NCI-H510A treated with DMSO at 0.1 percent for 48 hours (cell line): ENCODE data around the gene MARCHF3.
"Not testable (repeated sequence)": the region's sequence is repeated elsewhere in the genome, so short reads cannot be mapped to it uniquely, and the experiment has no call there.

ENCODE experiments used
- DNase-seq: peaks from one replicate; lab custom pipeline; 2025; lab: John Stamatoyannopoulos, UW

Gene MARCHF3

DNA sequence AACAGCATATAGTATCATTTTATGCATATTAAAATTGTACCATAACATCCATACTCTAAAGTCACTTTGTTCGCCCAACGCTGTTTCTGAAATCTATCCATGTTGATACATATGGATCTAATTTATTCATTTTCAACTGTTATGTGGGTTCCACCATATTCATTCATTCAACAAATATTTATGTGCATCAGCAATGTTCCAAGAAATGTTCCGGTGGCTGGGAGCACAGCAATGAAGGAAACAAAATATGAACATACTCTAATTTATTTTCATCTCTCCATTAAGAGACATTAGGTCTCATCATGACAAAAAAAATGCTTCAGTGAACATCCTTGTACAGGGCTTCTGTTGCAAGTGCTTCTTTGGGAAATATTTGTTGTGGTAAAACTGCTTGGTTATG lies 75.4 kb downstream of the MARCHF3 start:
- DNase-seq = no peak

DNA sequence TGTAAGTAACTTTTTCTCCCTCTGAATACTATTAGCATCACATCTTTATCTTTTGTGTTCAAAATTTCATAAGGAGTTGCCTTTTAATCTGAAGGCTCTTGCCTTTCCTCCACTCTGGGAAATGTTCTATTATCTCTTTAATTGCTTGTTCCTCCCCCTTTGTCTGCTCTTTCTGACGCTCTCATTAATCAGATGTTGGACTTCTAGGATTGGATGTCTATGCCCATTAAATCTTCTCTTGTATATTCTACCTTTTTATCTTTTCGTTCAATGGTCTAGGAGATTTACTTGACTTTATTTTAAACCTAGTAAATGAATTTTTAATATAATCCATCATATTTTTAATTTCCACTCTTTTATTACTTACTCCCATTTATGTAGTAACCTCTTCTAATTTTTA lies 76.7 kb downstream of the MARCHF3 start:
- DNase-seq = no peak

DNA sequence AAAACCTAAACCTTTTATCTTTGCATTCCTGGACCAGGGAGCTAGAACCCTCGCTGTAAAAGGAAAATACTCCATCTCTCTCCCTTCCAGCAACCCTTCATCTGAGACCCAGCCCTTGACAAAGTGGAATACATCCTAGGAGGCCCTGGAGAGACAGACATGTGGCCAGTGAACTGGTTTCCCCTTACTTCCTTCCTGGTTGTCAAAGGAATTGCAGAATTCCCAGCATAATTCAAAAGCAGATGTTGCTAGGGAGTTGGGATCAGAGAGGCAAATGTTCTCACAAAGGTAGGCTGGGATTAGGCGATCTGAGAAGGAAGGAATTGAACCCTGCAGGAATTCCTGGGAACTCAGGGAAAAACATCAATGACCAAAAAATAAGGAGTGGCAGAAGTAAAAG lies 80.9 kb downstream of the MARCHF3 start:
- no peak for DNase-seq

DNA sequence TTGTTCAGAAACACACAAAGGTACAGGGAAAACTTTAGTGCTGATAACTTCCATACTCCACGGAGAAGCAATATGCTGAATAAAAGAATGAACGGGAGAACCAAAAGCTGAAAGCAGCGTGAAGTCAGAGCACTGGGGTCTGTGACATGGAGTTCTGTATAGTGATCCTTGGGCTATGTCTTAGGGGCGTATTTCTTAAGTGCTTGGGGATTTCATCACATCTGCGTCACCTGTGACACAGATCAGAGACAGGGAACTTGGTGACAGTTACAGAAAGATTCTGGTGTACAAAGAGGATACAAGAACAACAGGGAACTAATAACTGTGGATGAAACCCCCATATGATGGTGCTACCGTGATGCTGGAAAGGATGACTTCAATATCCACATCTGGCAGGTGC lies 81.9 kb downstream of the MARCHF3 start:
- DNase-seq = no peak

DNA sequence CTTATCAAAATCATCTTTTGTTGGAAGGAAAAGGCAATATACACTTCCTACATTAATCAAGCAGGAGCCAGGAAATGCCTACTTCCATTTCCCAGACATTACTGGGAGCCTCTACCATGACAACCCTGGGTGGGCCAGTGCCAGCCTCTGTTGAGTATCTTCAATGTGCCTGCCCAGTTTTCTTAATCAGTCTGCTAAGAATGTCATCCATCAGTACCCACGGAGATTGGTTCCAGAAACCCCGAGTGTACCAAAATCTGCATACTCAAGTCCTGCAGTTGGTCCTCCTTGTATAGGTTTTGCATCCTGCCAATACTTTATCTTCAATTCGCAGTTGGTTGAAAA lies 82.4 kb downstream of the MARCHF3 start:
- no peak for DNase-seq

DNA sequence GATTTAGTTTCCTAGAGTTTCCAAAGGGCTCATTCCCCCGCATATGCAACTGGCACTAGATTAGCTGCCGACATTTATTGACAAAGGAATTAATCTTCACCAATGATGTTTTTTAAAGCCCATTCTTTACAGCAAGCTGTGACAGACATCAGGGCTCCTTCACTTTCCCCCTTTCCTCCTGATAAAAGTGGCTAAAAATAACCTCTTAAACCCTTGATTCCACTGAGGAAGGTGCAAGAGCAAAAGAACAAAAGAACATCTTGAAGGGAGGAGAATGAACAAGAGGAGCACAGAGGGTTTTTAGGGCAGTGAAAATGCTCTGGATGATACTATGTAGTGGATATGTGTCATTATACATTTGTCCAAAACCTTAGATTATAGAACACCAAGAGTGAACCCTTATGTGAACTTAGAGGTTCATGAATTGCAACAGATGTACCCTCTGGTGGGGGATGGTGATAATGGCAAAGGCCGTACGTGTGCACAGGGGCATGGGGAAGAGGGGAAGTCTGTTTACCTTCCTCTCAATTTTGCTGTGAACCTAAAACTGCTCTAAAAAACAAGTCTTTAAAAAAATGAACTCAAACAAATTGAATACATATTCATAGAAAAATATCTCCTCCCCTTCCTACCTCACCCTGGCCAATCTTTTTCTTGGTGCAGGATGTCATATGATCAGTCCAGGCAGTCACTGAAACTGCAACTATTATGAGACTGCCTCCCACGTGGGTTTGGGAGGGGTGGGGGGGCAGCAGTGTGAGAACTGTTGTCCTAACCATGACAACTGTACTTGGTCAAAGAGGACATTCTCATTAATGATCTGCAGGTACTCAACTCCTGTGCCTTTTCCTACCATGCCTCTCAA lies 83.0 kb downstream of the MARCHF3 start:
- DNase-seq = no peak

DNA sequence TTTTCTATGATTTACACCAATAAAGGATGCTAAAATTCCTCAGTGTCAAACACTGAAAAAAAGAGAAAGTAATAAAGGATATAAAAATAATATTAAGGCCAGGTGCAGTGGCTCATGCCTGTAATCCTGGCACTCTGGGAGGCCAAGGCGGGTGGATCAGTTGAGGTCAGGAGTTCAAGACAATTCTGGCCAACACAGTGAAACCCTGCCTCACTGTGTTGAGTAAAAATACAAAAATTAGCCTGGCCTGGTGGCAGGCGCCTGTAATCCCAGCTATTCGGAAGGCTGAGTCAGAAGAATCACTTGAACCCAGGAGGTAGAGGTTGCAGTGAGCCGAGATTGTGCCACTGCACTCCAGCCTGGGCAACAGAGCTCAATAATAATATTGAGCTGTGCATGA lies 87.5 kb downstream of the MARCHF3 start:
- DNase-seq = not testable (repeated sequence)

DNA sequence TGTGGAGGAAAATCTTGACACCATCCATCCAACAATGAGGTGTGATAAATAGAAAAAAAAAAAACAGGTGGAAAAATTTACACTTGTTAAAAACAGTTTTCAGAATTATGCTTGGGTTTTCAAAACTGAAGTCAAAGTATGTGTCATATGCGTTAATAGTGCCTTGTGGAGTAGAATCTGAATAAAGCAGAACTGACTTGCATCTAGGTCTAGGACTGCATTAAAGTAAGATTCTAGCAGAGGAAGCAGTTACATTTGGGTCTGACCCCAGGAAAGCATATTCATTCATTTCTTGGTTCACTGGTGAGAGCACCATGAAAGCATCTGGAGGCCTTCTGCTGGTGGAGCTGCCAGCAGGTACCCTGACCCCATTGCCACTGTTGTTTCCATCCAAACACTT lies 89.0 kb downstream of the MARCHF3 start:
- no peak for DNase-seq

DNA sequence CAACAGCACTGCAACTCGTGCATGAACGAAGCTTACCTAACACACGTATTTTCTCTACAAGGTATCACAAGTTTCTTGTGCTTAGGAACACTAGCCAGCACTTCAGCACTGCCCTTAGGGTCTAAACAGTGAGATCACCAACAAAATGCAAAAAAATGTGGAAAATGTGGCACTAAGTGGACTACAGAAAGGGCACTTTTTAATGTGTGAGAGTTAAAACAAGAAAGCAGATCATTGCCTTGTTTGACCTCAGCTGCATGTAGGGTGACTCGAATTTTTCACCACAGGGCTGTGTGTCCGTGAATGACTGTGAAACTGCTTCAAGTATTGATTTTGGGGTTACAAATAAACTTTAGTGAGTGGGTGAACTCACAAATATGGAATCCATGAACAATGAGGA lies 90.5 kb downstream of the MARCHF3 start:
- no peak for DNase-seq

DNA sequence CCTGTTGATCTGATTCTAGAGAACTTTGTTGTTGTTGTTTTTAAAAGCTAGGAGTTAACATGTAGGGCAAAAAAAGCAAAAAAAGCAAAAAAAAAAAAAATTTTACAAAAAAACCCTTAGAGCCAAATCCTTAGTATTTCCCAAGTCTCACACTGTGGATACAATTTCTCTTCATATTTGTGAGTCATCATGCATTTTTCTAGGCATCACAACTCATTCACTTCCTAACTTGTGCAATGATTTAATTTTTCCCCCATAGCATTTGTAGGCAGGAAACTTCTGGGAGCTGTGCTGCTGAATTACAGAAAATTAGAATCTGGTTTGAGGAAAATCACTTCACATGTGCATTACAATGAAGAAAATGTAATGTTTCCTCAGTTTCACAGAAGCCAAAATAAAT lies 91.9 kb downstream of the MARCHF3 start:
- no peak for DNase-seq

DNA sequence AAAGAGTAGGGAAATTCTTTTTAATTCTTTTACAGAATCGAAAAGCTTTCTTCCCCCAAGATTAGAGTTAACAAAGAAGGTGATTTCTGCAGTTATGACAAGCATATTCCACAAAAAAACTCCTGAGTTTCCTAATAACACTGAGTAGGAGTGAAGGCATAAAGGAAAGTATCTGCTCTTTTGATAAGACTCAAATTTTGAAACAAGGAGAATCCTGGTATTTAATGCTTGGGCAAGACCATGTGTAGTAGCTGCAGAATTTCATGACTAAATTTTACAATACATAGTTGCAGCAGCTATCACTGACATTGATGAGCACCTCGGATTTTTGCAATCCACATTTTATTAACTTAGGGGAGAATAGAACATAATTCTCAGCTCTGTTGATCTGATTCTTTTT lies 92.6 kb downstream of the MARCHF3 start:
- DNase-seq = no peak

DNA sequence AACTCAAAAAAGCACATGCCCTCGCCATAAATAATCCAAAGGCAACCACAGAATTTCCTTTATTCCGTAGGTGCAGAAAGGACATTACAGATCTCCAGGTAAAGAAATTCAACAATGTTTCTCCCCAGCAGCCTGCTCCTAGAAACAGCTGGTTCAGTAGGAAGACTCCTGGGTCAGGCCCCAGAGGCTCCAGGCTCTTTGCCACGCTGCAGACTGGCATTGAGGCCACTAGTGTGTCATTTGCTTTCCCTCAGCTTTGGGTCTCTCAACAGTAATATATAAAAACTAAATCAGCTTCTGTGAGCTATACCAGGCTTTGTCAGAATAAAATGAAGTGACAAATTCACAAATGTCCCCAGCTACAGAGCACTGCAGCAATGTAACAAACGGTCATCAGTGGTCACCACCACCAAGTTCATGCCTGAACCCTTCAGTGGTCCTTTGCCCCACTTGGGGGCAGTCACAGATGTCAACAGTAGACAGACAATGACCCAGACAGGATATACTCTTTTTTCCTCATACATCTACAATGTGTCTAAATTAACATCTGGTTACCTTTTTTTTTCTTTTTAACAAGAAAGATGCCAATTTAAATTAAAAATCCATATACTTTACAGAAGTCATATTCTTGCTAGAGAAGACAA lies 93.5 kb downstream of the MARCHF3 start:
- DNase-seq = no peak

DNA sequence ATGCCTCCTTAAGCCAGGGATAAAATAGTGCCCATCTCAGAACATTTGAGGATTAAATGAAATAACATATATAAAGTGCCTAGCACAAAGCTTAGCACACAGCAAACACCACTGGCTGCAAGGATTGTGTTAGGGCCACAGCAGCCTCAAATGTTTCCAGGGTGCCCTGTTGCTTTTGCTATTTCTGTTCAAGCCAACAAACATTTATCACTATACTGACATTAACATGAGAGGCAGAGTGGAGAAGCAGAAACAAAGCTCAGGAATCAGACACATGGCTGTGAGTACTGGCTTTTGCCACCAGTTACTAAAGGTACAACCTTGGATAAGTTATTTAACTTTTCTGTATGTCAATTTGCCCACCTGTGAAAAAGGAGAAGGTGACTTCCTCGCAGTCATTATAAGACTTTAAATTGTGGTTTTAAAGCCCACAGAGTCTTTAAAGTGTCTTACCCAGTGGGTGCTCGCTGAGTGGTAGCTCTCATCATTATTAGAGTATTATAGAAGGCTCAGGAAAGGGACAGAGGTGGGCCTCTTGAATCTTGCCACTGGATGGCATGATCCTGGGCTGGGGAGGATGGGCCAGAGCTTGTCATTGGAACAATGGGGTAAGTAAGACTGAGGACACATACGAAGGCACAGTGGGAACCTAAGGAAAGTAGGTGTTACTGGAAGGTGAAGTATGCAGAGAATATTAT lies 98.2 kb downstream of the MARCHF3 start:
- no peak for DNase-seq

DNA sequence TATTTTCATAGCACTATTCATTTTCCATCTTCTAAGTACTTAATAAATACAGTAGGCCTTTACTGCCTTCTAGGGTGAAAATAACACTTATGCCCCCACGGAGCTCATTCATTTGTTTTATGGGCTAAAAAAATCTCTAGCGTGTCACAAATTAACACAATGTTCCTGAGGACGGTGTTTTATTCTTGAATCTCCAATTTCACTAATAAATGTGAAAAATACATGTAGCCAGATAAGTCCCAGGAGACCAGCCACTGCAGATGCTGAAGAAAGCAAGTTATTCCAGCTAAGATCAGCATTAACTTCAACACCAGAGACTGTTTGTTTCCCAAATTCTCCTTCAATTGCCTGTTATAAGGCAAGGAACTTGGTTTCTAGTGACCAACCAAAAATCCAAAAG lies 102.3 kb downstream of the MARCHF3 start:
- DNase-seq = no peak

DNA sequence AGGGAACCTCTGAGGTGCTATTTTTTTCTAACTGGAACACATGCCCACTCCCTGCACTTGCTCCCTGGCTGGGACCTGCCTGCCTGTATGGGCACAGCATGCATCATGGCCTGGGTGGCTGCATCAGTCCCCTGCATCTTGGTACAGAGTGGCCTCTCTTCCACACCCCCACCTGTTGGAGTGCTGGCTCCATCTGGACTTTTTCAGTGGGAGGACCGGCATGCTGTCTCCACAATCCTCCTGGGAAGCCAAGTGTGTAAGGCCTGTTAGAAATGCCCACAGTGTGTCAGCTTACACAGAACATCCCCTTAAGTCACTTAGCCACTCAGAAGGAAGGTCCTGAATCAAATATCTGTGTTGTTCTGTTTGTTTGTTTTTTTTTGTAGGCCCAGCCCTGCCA lies 102.9 kb downstream of the MARCHF3 start:
- no peak for DNase-seq

DNA sequence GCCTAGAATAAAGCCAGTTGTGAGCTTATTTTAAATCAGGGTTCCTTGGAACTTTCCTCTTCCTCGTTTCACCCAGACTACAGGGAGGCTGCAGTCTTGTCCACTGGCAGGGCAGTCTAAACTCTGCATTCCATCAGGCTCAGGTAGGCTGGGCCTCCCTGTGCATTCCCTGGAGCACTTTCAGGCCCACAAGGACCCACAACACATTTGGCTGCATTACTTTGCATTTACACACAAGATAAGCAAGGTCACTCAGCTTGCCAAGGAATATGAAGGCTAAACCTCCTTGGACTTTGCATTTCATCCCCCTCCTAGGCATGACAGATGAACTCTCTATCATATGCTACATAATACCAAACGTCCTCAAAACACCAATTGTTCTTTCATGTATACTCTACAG lies 104.2 kb downstream of the MARCHF3 start:
- no peak for DNase-seq

DNA sequence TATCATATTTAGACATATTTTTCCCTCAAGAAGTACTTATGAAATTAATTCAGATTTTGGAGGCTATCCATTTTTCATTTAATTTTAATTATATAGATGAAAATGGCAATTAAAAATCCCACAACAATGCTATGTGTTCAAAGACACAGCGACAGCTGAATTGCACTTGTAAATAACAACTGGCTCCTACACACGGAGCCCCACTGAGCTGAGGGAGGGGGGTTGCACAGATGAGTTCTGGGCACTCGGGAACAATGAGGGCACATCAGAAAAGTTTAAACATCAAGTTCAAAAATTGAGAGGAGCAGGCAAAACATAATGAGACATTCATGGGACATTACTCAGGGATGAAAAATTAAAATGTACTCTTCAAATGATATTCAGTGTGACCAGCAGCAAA lies 104.9 kb downstream of the MARCHF3 start:
- no peak for DNase-seq

DNA sequence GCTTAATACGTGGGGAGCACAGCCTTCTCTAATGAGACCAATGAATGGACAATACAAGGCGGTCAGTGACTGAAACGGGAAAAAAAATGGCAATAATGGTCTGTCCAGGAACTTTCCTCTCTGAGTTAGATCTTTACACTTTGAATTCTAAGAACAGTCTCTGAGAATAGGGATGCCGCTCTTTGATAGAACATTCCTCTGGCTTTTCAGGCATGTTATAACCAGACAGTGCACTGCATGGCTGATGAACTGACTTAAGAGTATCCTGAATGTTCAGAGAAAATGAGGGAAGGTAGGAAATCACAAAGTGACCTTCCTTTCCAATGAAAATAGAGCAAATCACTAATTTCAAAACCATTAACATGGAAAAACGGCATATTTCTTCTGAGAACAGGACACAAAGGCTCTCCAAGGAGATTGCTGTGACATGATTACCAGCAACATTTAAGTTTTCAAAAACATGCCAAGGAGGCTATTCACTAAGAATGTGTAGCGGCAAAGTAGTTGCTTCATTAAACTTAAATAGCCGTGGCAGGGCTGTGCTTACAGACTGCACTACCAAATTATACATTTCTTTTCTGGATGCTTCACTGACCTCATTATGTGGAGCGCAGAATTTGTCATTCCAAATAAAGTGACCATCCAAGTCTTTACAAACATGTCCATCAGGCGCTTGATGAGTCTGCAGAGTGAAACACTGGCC lies 105.9 kb downstream of the MARCHF3 start:
- DNase-seq = no peak

DNA sequence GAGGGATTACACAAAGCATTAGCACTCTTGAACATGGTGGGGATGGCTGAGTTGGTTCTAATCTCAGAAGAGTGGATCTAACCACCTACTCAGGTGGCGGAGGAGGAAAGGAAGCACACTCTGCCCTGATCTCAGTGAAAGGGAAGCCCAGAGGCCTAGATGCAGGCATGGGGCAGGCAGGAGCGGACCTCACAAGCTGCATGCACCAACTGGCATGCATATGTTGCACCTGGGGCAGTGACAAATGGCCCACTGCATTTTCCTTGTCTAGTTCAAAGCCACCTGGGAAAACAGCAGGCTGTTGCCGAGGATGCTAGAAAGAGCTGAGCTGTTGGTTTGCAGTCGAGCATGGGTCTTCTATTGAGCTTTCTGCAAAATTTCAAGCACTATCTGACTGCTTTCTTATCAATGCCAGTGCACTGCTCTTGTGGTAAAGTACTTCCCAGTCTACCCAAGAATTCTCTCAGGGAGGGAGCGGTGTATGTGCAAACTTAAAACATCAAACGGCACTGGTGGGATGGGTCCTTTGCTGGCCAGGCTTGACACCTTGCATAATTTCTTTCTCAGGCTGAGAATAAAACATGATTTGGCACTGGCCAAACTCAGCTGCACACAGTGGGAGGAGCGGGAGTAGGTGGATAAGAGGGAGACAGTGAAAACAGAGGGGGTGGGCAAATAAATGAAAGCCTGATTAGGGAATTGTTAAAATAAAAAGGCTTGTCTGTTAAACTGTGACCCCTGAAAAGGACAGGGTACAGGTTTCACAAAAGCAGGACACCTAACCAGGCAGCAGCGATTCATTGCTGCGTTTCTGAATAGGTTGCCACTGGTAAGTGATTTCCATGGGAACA lies 108.9 kb downstream of the MARCHF3 start:
- DNase-seq = no peak

DNA sequence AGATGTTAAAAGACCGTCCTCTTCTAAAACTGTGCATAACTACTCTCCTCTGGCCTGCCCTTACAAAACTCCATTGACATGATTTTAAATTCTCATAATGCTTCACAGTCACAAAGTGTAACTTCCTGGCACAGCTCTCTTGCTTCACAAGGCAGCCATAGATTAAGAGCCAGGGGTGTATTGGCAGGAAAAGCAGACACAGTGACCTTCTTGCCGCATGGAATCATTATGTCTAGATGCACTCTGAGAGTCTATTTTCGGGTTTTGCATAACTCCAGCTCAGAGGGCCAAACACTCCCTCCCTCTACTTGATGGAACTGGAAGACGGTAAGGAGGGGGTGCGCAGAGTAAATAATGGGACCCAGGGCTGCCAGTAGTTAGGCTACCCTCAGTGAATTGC lies 110.1 kb downstream of the MARCHF3 start:
- no peak for DNase-seq

DNA sequence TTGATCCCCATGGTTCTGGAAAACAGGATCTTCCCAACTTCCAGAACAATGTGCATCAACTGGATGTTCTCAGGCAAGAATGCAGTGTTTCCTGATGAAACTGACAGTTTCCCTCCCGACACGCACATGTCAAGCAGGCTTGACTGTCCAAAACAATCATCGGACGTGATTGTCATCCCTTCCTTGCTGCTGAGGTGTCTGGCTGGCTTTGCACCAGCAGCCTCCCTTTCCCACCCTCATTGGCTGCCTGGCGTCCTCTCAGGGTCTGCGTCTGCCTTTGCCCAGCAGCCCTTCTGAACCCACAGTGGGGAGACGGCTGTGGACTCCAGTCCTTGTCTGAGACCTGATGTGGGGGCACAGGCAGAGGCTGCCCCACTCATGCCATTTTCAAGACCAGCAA lies 110.8 kb downstream of the MARCHF3 start:
- no peak for DNase-seq

DNA sequence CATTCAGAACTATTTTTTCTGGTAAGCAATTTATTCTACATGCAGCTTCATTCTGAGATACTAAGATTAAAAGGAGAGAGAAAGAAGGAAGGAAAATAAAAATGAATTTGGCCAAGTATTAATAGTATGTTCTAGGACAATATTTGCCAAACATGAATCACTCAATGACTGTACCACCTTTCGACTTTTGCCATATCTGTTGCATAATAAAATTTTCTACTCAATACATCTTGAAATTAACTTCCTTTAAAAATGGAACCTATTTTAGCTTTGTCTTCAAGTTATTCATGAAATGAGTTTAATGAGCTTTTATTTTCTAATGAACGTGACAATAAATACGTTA lies 111.8 kb downstream of the MARCHF3 start:
- DNase-seq = no peak
